Aorta (tissue), 5 donors: ENCODE measurements around the gene LRRK1. TPM values are rescaled to one million over a fixed set of nuclear protein-coding genes. Genes with fewer than 3 reads are reported as not detected.

ENCODE experiments used
- ATAC-seq: fragments of 200-7000 bp; cut with Tn5 transposase; one replicate; pipeline ENCODE4 v1.9.1; 2022; ENCODE audit warnings: moderate library complexity; ENCODE audit not compliant: low FRiP score
- DNase-seq, 2 donors: peaks; one replicate each; pipeline ENCODE4 v3.0.0-alpha.2; 2020
- H3K27ac ChIP-seq, 2 donors: one replicate each; pipeline ENCODE4 v1.5.1; 2013; ENCODE audit warnings: low read length in 2 of 2, mild to moderate bottlenecking in 2 of 2, moderate library complexity in 2 of 2, control low read depth in 1 of 2, inconsistent platforms in 1 of 2, low read depth in 1 of 2
- H3K27me3 ChIP-seq, 2 donors: one replicate each; pipeline ENCODE4 v1.6.1; 2013; ENCODE audit warnings: control low read depth in 1 of 2, low read length in 1 of 2, mild to moderate bottlenecking in 1 of 2, moderate library complexity in 1 of 2; ENCODE audit not compliant: insufficient read depth in 2 of 2, control insufficient read depth in 1 of 2
- H3K36me3 ChIP-seq, 2 donors: one replicate each; pipeline ENCODE4 v1.6.1; 2013; ENCODE audit warnings: control low read depth in 1 of 2, low read length in 1 of 2, mild to moderate bottlenecking in 1 of 2; ENCODE audit not compliant: insufficient read depth in 2 of 2, control insufficient read depth in 1 of 2
- H3K4me1 ChIP-seq, 2 donors: one replicate each; pipeline ENCODE4 v1.6.1; 2013; ENCODE audit warnings: low read length in 2 of 2, control low read depth in 1 of 2, mild to moderate bottlenecking in 1 of 2, moderate library complexity in 1 of 2; ENCODE audit not compliant: insufficient read depth in 2 of 2, control insufficient read depth in 1 of 2
- H3K4me3 ChIP-seq, 2 donors: one replicate each; pipeline ENCODE4 v1.5.1; 2013; ENCODE audit warnings: low read length in 2 of 2, control low read depth in 1 of 2, mild to moderate bottlenecking in 1 of 2
- H3K9me3 ChIP-seq: one replicate; pipeline ENCODE4 v1.6.1; 2013; ENCODE audit warnings: mild to moderate bottlenecking, low read length; ENCODE audit not compliant: control insufficient read depth
- WGBS, 2 donors: extraction: QIAGEN DNeasy Blood & Tissue Kit; methylation state at CpG; one replicate each; pipeline ENCODE4 v1.1.7; 2013; 5-methylcytosine and 5-hydroxymethylcytosine counted together
- intact Hi-C, 2 donors: fragments of 100-400 bp; cut with DNase I; formaldehyde crosslinking; loops; one replicate each; pipeline versions ENCODE4 v1.14.2 to v1.15.0; 2022
- polyA plus RNA-seq, 2 donors: library from polyadenylated mRNA; stranded (reverse); fragments of 200-250 nt; gene quantifications; one replicate each; pipeline ENCODE4 v1.2.3, GENCODE V29; 2013
- total RNA-seq, 2 donors: library from RNA; stranded (reverse); fragmentation: NEBNext Ultra II Directional; extraction: Animal tissue kit (Norgen Biotek cat#: 25700); gene quantifications; one replicate each; pipeline ENCODE4 v1.2.1, GENCODE V29; 2021
- donor health status: healthy with polysubstance abuse.
- donor health status: Bipolar disorder and iron deficiency.
- donor health status: DM: no; HTN: no; CAD: no.
- donor health status: DM: no; HTN: no; CAD: no.
- donor health status: DM: yes; HTN: yes; CAD: no.

LRRK1 gene
- total and polyA plus RNA-seq, 4 donors, result 4.0 to 34.0 (median 13.3) TPM

DNA sequence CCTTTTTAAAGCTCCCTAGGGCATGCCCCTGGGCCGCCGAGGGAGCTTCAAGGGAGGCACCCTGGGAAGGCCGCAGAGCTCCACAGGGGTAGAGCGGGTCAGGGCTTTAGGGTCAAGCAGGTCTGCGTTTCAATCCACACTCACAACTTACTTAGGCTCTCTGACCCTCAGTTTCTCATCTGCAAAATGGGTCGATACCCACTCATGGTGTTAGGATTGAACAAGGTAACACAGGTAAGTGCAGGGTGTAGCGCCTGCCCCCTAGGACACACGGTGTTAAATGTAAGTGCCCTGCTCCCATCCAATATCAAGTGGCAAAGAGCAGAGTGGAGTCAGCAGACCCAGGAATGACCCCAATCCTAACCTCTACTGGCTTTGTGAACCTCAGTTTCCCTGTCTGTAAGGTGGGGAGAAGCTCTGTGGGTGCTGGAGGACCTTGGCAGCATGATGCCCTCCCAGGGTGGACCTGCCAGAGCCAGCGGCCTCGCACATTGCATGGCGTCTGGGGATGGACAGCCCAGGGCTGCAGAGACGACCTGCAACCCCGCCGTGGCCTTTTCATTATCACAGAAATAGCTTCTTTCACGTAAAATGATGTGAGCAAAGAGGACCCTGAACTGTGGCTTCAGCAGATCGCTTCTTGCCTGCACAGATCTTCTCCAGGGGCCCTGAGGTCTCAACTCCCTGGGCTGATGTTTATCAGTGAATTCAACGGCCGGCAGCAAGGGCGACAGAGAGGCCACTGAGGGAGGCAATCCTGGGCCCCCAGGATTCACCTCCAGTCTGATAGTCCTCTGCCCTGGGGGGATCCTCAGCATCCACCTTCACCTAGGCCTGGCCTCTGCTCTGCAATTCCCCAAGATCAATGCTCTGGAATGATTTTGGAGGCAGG lies 194.2 kb downstream of the LRRK1 start:
- H3K27ac ChIP-seq, result no peak overlapping the region
- no peaks in the 10 kb centered on the region for H3K9me3 ChIP-seq
- H3K36me3 ChIP-seq, result no peaks in the 10 kb centered on the region
- no peaks in the 10 kb centered on the region for H3K4me1 ChIP-seq
- intact Hi-C loops, result no loop called here
- DNase-seq (peak in 1 of 2 donors; percentile 52), ATAC-seq (no peak)
- WGBS, 2 donors, result 92 to 94% methylated on average over 19 of the region's 19 CpGs
- no peak overlapping the region for H3K4me3 ChIP-seq
- H3K27me3 ChIP-seq, result no peaks in the 10 kb centered on the region

DNA sequence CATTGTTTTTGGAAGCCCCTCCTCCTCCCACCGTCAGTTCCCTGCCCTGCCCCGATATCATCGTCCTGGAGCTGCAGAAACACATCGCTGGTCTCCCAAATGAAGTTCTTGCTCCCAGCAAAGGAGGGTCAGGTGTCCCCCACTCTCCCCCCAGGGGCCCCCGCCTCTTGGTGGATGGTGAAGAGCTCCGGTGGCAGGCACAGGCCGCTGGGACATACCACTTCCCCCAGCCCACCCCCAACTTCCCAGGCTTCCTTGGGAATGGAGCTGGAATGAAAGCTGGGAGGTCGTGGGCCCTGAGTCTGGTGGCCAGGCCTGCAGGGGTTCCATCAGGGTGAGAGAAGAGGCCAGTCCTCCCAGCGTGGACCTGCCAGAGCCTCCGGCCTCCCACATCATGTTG lies 195.0 kb downstream of the LRRK1 start:
- H3K9me3 ChIP-seq, result no peaks in the 10 kb centered on the region
- H3K36me3 ChIP-seq, result no peaks in the 10 kb centered on the region
- ATAC-seq (no peak), DNase-seq (peak in 1 of 2 donors; percentile 62)
- 72 to 75% methylated on average over 10 of the region's 10 CpGs for WGBS, 2 donors
- no peak overlapping the region for H3K4me3 ChIP-seq
- intact Hi-C loops, result no loop called here
- no peak overlapping the region for H3K27ac ChIP-seq
- H3K27me3 ChIP-seq, result no peaks in the 10 kb centered on the region
- H3K4me1 ChIP-seq, result no peaks in the 10 kb centered on the region

DNA sequence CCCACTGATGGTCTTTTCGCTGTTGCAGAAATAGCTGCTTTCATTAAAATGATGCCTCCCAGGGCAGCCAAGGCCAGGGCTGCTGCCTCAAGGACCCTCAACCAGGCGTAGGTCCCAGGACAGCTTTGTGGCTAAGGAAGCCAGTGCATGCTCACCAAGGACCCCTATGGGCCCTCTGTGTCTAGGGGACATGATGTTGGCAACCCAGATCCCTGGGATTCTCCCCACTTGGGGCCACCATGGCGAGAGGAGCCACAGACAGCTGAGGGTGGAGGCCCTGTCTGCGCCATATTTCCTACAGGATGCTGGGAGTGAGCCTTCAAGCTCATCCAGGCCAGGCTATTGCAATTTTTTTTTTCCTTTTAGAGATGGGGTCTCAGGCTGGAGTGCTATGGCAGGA lies 195.5 kb downstream of the LRRK1 start:
- Histone ChIP-seq H3K4me1 (no peaks in the 10 kb centered on the region), H3K27ac (no peak overlapping the region), H3K9me3 (no peaks in the 10 kb centered on the region), H3K36me3 (no peaks in the 10 kb centered on the region), H3K27me3 (no peaks in the 10 kb centered on the region), H3K4me3 (no peak overlapping the region)
- WGBS, 2 donors, result 96 to 97% methylated on average over 4 of the region's 4 CpGs
- intact Hi-C loops, result no loop called here
- DNase-seq (no peak), ATAC-seq (no peak)

DNA sequence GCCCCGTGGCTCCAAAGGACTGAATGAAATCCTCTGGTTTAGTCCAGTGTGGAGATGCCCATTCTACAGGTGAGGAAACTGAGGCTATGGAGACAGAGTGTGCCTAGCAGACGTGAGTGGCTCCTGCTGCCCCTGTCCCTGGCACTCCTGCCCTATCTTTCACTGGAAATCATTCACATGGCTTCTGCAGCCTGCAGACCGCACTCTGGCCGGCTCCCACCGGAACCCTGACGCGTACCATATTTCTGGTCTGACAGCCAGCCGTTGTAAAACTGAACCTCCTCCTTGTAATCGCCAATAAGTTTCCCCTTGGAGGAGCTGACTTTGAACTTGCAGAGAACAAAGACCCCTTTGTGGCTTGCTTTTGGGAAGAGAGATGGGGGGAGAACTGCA lies 196.2 kb downstream of the LRRK1 start:
- WGBS, 2 donors, result 79 to 83% methylated on average over 9 of the region's 9 CpGs
- H3K4me1 ChIP-seq, result no peaks in the 10 kb centered on the region
- no peak for ATAC-seq
- no peaks in the 10 kb centered on the region for H3K9me3 ChIP-seq
- intact Hi-C loops, result no loop called here
- DNase-seq, result peak in 1 of 2 donors; percentile 50
- no peaks in the 10 kb centered on the region for H3K27me3 ChIP-seq
- H3K36me3 ChIP-seq, result no peaks in the 10 kb centered on the region
- no peak overlapping the region for H3K4me3 ChIP-seq
- H3K27ac ChIP-seq, result no peak overlapping the region

DNA sequence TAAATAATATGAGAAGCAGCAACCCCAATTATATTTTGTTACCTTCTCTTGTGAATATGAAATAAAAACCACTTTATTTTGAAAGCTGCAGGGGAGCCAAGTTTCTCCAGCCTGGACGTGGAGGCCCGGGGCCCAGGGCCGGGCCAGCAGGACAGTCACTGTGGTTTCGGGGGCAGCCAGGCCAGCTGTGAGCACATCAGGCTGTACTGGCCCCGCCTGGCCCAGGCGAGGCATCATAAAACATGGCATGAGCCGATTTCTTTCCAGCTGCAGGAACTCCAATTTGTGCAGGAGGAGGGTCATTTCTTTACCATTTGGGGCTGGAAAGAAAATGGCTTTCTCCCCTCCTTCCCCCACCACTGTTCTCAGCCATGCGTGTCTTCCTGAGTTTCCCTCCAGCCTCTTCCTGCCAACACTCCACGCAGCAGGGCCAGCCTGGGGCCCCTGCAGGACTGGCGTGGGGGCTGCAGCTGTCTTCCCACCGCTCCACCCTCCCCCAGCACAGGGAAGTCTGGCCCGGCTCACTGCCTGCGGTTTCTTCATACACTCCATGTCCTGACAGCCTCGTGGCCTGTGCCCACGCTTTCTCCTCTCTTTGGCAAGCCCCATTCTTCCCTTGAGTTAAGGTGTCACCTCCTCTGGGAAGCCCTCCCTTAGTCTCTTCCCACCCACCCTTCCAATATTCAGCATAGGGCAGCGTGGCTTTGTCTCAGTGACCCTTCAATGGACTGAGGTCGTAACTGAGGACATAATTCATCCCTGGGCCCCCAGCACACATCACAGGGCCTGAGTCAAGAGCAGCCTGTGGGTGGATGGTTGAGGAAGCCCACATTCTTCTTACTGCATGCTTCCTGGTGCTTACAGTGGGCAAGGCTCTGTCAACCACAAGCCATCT lies 196.9 kb downstream of the LRRK1 start:
- DNase-seq (peak; percentile 78 to 82), ATAC-seq (peak; percentile 59)
- Histone ChIP-seq H3K36me3 (no peaks in the 10 kb centered on the region), H3K4me3 (no peak overlapping the region), H3K27me3 (no peaks in the 10 kb centered on the region), H3K9me3 (no peaks in the 10 kb centered on the region), H3K27ac (no peak overlapping the region), H3K4me1 (no peaks in the 10 kb centered on the region)
- intact Hi-C loops, result no loop called here
- 58 to 70% methylated on average over 17 of the region's 17 CpGs for WGBS, 2 donors

DNA sequence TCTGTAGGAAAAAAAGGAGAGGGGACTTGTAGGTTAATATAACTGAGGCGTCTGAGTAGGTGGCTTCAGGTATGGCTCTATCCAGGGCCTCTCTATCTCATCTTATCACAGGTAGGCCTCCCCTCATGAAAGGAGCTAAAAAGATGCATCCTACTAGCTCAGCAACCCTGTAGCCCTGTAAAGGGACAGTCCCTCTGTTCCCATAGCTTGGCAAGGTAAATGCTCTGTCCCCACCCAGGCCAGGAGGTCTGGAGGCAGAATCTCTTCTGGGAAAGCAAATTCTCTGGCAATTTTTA lies 197.5 kb downstream of the LRRK1 start:
- Histone ChIP-seq H3K9me3 (no peaks in the 10 kb centered on the region), H3K4me3 (no peak overlapping the region), H3K36me3 (no peaks in the 10 kb centered on the region), H3K27ac (no peak overlapping the region), H3K4me1 (no peaks in the 10 kb centered on the region), H3K27me3 (no peaks in the 10 kb centered on the region)
- ATAC-seq, result no peak
- 90 to 100% methylated on average over 1 of the region's 1 CpG for WGBS, 2 donors
- intact Hi-C loops, result no loop called here
- peak in 1 of 2 donors; percentile 12 for DNase-seq

DNA sequence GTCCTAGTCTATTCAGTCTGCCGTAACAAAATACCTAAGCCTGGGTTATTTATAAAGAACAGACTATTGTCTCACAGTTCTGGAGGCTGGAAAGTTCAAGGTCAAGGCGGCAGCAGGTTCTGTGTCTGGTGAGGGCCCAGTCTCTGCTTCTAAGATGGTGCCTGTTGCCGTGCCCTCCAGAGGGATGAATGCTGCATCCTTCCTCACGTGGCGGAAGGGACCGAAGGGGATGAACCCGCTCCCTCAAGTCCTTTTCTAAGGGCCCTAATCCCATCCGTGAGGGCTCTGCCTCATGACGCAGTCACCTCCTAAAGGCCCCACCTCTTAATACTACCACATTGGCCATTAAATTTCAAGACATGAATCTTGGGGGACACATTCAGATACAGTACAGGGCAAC lies 199.0 kb downstream of the LRRK1 start:
- no peak for DNase-seq
- Histone ChIP-seq H3K27me3 (no peaks in the 10 kb centered on the region), H3K4me3 (no peak overlapping the region), H3K27ac (no peak overlapping the region), H3K9me3 (no peaks in the 10 kb centered on the region), H3K36me3 (no peaks in the 10 kb centered on the region), H3K4me1 (no peaks in the 10 kb centered on the region)
- WGBS, 2 donors, result 96 to 99% methylated on average over 9 of the region's 9 CpGs
- intact Hi-C loops, result no loop called here
- ATAC-seq, result no peak

DNA sequence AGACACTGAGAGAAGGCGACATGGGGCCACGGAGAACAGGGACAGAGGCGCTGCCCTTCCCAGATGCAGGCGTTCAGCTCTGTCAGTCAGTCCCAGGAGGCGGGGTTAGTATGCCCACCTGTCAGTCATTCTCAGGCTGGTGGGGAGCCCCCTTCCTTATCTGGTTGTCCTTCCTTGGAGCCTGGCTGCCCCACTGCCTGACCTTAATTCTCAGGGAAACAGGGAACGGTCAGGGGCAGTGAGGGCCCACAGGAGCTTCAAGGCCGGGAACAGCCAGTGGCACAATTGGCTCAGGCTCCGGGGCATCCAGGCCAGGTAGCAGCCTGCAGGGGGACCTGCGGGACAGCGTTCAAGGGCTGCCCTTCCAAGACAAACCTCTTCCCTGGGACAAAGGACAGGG lies 199.5 kb downstream of the LRRK1 start:
- 95 to 97% methylated on average over 10 of the region's 10 CpGs for WGBS, 2 donors
- DNase-seq (peak in 1 of 2 donors; percentile 68), ATAC-seq (no peak)
- Histone ChIP-seq H3K4me1 (no peaks in the 10 kb centered on the region), H3K4me3 (no peak overlapping the region), H3K27me3 (no peaks in the 10 kb centered on the region), H3K27ac (no peak overlapping the region), H3K9me3 (no peaks in the 10 kb centered on the region), H3K36me3 (no peaks in the 10 kb centered on the region)
- intact Hi-C loops, result no loop called here
